Left renal pelvis (tissue), 4 donors: ENCODE measurements around the gene CSRP2. TPM values are rescaled to one million over a fixed set of nuclear protein-coding genes. Genes with fewer than 3 reads are reported as not detected.

ENCODE experiments used
- DNase-seq, 4 donors: peaks; one replicate each; pipeline ENCODE4 v3.0.0-alpha.2; 2013; ENCODE audit warnings: low read depth in 4 of 4, low spot score in 3 of 4
- polyA plus RNA-seq, 4 donors: library from polyadenylated mRNA; unstranded; fragments of 120-200 nt; gene quantifications; one replicate each; pipeline ENCODE4 v1.2.1, GENCODE V29; 2013; ENCODE audit not compliant: insufficient read length in 4 of 4

The CSRP2 gene
- polyA plus RNA-seq, 4 donors: 28.6 to 109 (median 86.6) TPM

DNA sequence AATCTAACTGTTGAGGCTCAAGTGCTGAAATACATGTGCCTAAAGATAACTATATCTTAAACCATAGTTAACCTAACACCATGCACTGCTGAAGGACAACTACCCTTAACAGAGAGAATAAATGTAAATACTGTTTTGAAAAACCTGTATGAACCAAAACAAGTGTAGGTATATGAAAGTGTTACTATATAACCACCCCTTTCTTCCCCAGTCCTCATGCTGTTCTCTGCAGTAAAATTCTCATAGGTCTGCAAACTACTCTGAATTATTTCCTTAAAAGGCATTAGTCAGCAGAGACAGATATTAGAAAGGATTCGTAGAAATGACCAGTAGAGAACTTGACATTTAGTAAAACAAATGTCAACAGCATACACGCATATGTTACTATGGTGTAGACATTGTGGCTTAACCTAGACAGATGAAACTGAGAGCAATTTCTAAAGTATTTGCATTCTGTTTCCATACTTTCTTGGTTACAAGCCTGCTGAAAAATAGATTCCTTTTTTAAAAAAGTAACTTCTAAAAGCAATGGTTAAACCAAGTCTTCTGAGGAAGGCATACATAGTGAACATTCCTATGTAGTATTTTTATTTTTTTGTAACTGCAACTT lies 13.9 kb downstream of the CSRP2 start:
- no peak for DNase-seq

- DNase-seq: no peak
These were observed 15.0 kb downstream of the CSRP2 start for GRCh38 chr12:76863837-76864236.

DNA sequence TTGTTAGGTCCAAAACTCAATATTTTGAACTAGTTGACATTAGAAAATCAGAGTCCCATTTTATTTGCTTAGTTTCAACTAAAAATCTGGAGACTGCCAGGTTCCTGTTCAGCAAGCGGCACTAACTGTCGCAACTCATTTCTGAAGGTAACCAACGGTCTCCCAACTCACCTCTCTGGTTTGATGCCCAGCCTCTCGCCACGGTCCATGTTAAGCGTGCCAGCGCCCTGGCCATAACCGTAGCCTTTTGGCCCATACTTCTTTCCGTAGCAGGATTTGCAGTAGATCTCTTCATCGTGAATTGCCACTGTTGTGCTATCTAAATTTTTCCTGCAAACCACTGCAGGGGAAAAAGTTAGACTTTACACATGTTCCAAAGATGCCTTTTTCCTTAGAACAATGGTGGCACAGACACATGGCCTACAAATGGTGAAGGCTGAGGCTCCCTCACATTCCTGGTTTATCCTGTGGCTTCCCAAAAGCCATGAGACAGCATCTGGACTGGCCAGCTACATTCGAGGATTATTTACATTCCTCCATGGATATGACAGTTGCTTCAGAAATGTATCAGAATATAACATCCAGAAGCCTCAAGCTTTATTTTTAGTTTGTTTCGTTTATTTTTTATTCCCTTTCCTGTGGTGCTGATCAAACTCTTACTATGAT lies 15.7 kb downstream of the CSRP2 start:
- no peak for DNase-seq

DNA sequence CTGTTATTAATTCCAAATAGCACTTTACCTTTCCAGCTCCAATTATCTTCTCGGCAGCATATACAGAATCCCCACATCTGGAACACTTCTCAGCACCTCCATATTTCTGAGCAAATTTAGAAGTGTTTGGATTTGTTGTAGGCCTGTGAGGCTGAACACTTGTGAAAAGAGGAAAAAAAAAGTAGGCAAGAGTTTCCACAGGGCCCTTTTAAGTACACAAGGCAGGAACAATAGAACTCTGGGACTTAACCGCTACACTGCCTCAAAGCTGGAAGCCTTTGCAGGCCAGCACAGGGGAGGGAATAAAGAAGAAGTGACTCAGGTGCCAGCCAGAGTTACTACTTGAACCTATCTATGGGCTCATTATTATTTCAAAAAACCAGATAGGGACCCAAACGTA lies 18.6 kb downstream of the CSRP2 start:
- DNase-seq: no peak

DNA sequence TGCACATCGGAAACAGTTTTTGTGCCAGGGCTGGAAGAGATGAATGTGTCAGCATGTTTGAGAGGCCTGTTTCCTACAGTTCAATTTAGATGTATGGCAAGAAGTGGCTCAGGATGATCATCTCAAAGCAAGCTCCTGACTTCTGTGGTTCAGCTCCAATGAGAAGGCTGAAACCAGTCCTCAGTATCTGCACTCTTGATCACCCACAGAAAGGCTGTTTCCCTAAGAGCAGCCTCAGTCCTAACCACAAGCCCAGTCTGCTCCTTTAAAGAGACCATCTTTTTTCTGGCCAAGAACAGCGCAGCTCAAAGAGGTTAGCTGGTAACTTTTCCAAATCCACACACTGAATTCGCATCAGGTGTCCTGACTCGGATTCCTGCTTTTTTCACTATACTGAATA lies 19.2 kb downstream of the CSRP2 start:
- no peak for DNase-seq

DNA sequence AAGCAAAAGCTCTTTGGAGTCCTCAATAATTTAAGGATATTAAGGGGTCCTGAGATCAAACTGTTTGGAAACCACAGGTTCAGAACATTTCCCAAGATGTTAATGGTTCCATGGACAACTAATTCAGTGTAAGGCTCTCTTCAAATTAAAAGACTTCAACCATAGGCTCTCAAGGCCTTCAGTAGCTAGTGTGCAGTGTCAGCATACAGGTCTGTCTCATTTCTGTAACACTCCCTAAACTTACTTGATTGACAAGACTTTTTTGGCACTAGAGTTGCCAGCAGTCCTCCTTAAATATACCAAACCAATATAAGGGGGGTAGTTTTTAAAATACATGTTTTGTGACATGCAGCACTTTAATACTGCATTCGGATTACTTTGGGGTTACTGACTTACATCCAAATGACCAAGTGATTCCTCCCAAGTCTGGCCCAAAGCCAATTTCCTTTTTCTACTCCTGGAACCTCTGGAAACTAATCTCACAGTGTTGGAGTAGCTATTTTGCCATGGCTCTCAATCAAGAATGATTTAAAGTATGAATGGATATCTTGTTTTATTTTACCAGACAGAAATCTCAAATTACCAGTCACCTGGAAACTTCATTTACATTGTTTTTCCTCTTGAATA lies 22.7 kb downstream of the CSRP2 start:
- no peak for DNase-seq

DNA sequence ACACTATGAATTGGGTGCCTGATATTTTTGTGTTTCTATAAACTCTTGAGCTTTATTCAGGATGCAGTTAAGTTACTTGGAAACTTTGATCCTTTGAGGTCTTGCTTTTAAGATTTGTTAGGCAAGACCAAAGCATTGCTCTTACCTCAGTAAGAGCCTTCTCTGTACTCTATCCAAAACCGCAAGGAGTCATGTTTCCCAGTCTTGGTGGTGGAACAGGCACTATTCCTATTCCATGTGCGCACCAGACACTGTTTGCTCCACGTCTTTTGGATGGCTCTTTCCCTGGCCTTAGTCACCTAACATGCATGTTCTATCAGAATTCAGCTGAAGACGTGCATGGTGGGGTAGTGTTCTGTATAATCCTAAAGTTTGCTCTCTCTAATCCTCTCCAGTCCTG lies 23.5 kb downstream of the CSRP2 start:
- no peak for DNase-seq

DNA sequence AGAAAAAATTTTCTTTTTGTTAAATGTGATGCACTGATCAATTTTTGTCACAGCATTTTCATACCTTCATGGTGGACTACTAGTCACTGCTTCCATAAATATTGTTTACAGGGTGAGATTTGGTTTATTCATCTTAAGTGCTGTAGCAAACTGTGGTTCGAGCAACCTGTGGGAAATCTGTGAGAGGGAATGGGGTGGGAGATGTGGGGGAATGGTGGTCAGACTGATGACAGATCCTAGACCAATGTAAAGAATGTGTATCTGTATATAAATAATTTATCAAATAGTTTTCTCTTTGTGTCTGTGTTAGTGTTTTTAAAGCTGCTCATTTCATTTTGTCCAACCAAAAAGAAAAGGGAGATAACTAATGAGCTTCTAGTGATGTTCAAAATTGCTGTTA lies 26.7 kb downstream of the CSRP2 start:
- no peak for DNase-seq

DNA sequence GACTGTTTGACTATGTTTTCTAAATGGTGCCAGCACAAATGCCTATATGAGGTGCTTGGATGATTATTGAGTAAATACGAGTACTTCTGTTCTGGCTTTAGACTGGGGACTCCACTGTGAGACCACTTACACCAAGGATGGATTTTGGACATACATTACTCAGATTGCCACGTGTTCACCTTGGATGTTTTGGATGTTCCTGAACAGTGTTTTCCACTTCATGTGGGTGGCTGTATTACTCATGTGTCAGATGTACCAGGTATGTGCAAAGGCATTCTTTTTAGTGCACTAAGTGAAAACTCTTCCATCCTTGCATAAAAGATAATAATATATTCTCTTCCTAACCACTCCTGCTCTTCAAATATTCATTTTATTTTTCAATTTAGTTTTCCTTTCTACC lies 30.7 kb downstream of the CSRP2 start:
- DNase-seq: no peak

DNA sequence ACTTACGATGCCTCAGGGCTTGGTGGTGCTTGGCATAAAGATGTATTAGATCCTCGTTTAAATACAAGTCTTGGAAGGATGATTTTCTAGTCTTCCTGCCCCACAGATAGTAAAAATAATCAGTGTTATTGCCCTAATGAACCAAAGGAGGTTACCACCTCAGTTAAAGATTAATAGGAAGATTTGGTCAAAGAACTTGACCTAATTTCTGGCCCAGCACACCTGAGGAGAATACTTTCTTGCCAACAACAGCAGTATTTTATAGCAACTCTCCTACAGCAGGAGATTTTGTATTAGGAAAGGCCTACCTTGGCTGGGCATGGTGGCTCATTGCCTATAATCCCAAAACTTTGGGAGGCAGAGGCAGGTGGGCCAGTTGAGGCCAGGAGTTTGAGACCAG lies 31.6 kb downstream of the CSRP2 start:
- no peak for DNase-seq

GRCh38 chr12:76836633-76837032 lies 42.2 kb downstream of the CSRP2 start:
- DNase-seq: no peak

GRCh38 chr12:76830436-76830835 lies 48.4 kb downstream of the CSRP2 start:
- no peak for DNase-seq

DNA sequence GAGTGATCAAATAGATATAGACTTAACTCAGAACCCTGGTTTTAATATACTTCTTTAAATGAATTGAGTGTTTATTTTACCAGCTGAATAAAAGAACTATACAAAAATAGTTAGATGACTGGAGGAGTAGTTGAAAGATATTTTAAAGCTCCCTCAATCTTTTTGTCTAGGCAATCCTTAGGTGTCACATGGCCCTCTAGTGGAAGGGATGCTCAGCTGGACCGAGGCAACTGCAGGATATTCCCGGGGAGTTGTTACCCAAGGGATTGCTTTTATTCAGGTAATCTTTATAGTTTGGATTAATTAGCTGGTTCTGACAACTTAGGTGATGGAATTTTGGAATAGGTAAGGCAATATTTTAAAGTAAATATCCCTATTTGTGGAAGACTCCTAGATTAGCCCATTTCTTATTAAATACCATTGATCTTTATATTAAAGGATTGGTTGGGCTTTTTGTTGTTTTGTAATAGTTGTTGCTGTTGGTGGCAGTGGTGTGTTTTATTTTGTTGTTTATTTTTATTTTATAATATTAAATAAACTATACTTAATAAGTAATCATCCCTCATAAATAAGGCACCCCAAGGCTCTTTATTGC lies 57.8 kb downstream of the CSRP2 start:
- peak in 1 of 4 donors; percentile 6 for DNase-seq

- no peak for DNase-seq
These were observed 64.8 kb downstream of the CSRP2 start for GRCh38 chr12:76813972-76814371.

DNA sequence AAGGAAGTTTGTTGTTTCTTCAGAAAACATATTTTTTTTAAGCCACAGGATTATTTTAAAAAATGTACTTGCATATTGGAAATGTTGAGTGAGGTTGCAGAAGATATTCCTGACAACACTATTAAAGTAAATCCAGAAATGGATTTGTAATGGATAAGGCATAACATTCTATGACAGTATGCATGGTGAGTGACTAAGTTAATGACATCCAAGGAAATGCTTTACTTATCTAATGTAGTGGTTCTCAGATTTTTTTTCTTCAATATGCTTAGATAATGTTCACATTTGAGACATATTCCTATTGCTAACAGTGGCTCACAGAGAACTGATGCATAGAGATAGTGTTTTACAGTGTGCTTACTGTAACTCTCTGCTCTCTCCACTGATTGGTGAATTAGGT lies 65.6 kb downstream of the CSRP2 start:
- DNase-seq: no peak

- DNase-seq: no peak
These were observed 66.8 kb downstream of the CSRP2 start for GRCh38 chr12:76811976-76812375.

DNA sequence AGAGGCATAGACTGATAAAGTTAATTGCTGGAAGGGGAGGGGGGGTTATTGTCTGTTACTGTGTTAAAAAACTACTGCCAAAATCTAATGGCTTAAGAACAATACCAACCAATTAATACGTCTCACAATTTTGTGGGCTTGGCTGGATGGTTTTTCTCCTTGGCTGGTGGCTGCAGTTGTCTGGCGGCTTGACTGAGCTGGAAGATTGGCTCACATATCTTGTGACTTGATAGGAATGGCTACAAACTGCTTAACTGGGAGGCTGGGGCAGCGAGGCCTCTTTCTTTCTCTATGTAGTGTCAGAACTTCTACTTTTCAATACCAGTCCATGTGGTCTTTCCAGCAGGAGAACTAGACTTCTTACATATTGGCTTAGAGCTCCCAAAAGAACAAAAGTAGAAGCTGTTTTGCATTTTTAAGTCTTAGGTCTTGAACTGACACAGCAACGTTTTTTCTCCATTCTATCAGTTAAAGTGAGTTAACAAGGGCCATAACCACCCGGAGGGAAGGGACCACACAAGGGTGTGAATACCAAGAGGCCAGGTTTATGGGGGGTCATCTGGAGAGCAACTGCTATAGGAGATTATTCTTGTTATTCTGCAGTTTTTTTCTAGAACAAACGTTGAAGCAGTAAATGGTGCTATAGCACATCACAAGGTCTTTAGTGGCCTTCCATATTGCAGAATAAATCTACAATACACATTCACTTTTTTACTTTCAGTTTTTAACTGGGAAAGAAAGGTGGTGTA lies 68.0 kb downstream of the CSRP2 start:
- no peak for DNase-seq
